HL-60/S4 treated with retinoic acid at 250 ng/mL for 4 days and 3 days (cell line): ENCODE measurements around the gene PHF20.
"Not testable (repeated sequence)": the region's sequence is repeated elsewhere in the genome, so short reads cannot be mapped to it uniquely, and the experiment has no call there.

Experiments
- in situ Hi-C: fragments of 300-500 bp; cut with MboI; formaldehyde crosslinking; loops from 2 replicates; pipeline ENCODE4 v1.7.0; 2022; ENCODE audit warnings: low sequenced_read_pairs

PHF20 gene

GRCh38 chr20:35771689-35772562, at the start of gene PHF20:
TSS of gene PHF20 (plus strand) at chr20:35772015. CDS start at chr20:35801523, 29,508 bp downstream.
- in situ Hi-C loops = no loop called here

- in situ Hi-C loops = not testable (repeated sequence)
Measured at GRCh38 chr20:35723275-35723639, 48.6 kb upstream of the PHF20 start.

- in situ Hi-C loops = not testable (repeated sequence)
Measured at GRCh38 chr20:35723652-35724320, 48.0 kb upstream of the PHF20 start.

- in situ Hi-C loops = no loop called here
Measured at GRCh38 chr20:35724321-35725230, 47.2 kb upstream of the PHF20 start.

- in situ Hi-C loops = no loop called here
Measured at GRCh38 chr20:35726842-35727711, 44.7 kb upstream of the PHF20 start.

GRCh38 chr20:35729283-35729807, 42.5 kb upstream of the PHF20 start:
- in situ Hi-C loops = no loop called here

GRCh38 chr20:35729836-35730582, 41.8 kb upstream of the PHF20 start:
- in situ Hi-C loops = no loop called here

- in situ Hi-C loops = no loop called here
Measured at GRCh38 chr20:35730583-35731468, 41.0 kb upstream of the PHF20 start.

GRCh38 chr20:35731469-35731788, 40.4 kb upstream of the PHF20 start:
- in situ Hi-C loops = no loop called here

GRCh38 chr20:35731862-35732643, 39.8 kb upstream of the PHF20 start:
- in situ Hi-C loops = no loop called here

- in situ Hi-C loops = no loop called here
Measured at GRCh38 chr20:35732644-35732982, 39.2 kb upstream of the PHF20 start.

- in situ Hi-C loops = no loop called here
Measured at GRCh38 chr20:35734374-35734773, 37.4 kb upstream of the PHF20 start.

GRCh38 chr20:35734777-35735649, 36.8 kb upstream of the PHF20 start:
- in situ Hi-C loops = no loop called here

- in situ Hi-C loops = no loop called here
Measured at GRCh38 chr20:35735826-35736470, 35.9 kb upstream of the PHF20 start.

GRCh38 chr20:35737865-35738333, 33.9 kb upstream of the PHF20 start:
- in situ Hi-C loops = no loop called here
